HG03521 (cell line): ENCODE measurements around the gene NPRL2.

Experiments
- ATAC-seq: cut with Tn5 transposase; IDR thresholded peaks from one replicate; pipeline ENCODE4 v1.9.1; 2021; ENCODE audit warnings: mild to moderate bottlenecking, moderate library complexity; ENCODE audit not compliant: unreplicated experiment

NPRL2 gene

GRCh38 chr3:50327943-50328691 is 22.5 kb downstream of the NPRL2 start, which contains the start of gene TUSC2:
Gene TUSC2 (minus strand): TSS chr3:50328223. CDS start chr3:50328099, 124 bp downstream.
- peak; percentile 78 for ATAC-seq

- ATAC-seq: no peak
Observed at GRCh38 chr3:50327129-50327528, 23.4 kb downstream of the NPRL2 start.

DNA sequence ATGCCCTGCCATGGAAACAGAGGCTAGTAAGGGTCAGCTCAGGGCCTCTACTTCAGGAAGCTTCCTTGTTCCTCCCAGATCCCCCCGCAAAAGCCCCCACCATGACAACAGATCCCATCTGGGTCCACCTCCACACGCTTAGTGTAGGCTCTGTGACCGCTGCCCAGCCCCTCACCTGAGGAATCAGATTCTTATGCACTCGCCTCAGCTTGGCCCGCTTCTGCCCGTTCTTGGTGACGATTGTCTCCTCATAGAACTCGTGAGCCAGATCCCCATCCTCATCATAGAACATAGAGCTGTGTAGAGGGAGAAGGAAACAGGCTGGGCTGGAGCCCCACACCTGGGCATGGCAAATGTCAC is 24.4 kb downstream of the NPRL2 start:
- no peak for ATAC-seq

DNA sequence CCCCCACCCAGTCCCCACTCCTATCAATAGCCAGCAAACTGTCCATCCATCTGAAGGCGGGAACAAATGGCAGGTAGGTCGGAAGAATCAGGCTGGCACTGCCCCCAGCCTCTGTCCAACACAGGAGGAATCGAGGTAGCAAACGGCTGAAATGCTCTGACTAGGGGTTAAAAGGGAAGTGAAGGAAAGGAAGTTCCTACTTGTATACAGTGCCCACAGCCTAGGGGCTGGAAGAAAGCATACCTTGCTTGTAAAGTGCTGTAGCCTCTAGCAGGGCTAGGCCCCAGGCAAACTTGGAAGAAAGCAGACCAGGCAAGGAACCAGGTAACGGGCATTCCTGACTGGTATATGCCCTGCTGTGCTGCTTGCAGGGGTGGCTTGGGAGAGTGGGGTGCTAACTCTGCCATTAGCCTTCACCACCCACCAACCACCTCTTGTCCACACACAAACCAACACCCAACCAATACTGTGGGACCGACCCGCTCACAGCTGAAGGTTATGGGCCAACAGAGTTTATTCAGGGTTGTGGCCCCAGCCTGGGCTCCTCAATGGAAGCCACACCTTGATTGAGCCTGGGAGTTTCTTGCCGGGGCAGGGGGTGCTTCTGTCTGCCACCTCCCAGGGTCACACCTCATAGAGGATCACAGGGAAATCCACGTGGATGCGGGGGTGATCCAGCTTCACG is 24.9 kb downstream of the NPRL2 start:
- no peak for ATAC-seq

DNA sequence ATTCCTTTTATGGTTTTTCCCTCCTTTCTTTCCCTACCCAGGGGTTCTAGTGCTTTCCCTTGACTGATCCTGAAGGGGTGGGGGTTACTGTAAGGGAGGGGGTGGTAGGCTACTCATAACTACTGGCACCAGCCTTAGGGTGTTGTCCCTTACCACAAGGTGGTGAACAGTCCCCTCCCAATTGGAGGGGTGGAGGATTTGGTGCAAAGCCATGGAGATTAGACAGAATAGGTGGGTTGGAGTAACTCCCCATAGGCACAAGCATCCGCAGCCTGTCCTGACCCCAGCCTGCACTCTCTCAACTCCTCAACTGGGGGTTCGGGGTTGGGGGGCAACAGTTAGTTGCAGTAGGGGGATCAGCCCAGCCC is 25.5 kb downstream of the NPRL2 start:
- no peak for ATAC-seq

DNA sequence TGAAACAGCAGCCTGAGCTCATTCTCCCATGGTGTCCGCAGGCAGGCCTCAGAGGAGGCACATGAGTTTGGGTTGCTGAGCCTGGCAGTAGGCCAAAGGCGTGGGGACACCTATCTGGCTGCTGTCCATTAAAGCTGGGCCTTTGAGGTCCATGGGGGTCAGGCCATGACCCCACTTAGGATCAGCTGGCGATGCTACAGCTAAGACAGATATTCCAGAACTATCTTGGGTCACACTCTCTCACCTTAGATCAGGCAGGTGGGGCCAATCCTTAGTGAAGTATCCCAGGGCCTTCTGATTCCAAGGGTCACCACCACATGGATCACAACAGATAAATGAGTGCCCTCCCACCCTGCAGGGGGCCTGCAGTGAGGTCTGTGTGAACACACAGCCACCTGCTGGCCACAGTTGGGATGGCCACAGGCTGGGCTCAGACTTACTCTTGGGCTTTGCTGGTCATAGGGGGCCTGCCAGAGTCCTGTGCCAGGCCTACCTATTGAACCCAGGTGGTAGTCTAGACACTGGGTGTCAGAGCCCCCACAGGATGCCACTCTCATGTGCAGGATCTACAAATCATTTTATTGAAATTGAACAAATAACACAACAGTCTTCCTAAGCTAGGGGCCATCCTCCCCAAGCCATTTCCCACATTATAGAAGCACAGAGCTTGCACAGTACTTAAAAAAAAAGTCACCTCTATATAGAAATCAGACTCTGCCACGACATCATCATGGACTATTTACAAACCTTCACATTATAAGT is 26.0 kb downstream of the NPRL2 start:
- ATAC-seq: no peak

- no peak for ATAC-seq
Observed at GRCh38 chr3:50323614-50324199, 26.9 kb downstream of the NPRL2 start.

DNA sequence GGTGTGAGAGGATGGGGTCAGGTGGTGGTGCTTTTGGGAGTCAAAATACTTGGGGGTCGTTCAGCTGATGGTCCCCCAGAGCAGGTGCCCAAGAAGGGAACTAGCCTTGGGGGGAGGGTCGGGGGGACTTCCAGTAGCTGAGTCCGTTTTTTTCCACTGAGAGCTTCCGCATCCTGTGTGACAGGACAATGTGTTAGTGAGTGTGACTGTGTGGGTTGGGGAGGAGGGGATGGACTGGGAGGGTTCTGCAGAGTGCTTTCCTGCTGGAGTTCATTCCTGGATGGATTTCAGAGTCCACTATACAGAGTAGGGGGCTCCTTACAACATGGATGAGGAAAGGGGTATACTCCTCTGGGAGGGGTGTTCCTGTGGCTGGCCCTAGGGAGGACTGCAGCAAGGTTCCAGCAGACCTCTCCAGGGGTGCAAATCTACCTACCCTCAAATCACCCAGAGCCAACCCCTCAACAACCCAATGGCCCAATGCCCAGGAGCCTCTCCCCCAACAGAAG is 27.4 kb downstream of the NPRL2 start:
- ATAC-seq: no peak

GRCh38 chr3:50322386-50323091 is 28.0 kb downstream of the NPRL2 start, which contains the start of gene HYAL2:
Gene HYAL2 (minus strand): TSS chr3:50322745. CDS start chr3:50320489, 2,256 bp downstream.
- no peak for ATAC-seq

- no peak for ATAC-seq
Observed at GRCh38 chr3:50322115-50322385, 28.5 kb downstream of the NPRL2 start.

DNA sequence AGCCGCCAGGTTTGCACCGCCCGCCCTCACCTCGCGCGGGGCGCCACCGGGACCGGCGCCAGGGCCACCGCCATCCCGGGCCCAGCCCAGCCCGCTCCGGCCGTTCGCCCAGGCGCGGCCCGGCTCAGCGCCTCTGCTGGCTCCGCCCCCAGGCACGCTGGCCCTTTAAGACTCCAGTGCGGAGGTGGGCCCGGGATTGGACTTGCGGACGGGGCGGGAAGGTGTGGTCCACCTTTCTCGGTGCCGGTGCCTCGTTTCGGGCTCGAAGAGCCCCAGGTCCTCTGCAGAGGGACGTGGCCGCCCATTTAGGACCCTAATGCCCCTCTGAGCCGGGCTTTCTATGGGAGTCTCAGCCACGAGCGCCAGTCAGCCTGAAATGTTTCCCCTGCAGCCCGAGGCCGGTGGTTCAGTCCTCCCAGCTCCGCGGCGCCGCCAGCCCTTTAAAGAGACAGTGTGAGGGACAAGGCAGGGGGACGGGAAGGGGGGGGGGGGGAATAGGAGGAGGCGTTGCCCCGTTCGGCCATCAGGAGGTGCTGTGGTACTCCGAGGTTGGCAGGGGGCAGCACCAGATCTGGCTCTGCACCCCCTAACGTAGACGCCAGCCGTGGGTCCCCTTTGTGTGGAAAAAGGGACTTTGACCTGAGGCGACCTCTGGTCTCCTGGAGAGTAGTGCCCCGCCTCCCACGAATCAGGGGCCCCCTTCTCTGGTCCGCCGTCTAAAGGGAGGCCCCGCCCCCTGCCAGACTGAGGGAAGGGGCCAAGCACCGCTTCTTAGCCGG is 29.1 kb downstream of the NPRL2 start:
- peak; percentile 75 for ATAC-seq

- peak; percentile 41 for ATAC-seq
Observed at GRCh38 chr3:50320853-50321335, 29.7 kb downstream of the NPRL2 start.

GRCh38 chr3:50319894-50320625 is 30.5 kb downstream of the NPRL2 start:
- no peak for ATAC-seq

- ATAC-seq: no peak
Observed at GRCh38 chr3:50319181-50319893, 31.2 kb downstream of the NPRL2 start.

DNA sequence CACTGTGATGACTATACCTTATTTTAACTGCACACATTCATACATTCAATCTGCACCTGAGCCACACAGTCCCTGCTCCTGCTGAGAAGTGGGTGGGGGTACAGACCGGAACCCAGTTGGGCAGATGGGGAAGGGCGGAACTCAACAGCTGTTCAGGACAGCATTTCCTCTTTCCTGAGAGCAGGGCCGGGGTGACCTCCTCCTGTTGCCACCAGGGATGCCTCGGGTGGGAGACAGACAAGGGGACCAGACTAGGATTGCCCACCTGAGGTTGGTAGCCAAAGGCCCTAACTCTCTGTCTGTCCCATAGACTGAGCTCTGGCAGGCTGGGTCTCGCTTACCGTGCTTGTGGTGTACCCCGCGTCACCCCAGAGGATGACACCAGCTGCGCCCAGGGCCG is 32.0 kb downstream of the NPRL2 start:
- no peak for ATAC-seq

DNA sequence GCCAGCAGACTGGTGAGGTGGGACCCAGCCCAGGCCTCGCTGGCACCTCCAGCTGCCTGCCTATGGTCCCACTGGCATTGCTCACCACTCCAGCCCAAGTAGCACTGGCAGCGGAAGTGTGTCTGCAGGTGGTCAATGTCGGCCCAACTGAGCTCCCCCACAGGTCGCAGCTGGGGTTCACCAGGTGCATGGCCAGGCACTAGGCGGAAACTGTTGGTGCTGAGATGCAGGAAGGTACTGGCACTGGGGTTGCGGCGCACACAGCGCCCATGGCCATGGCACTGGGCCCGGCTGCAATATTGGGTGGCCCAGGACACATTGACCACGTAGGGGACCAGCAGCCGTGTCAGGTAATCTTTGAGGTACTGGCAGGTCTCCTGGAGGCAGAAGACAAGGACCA is 32.4 kb downstream of the NPRL2 start:
- no peak for ATAC-seq

- no peak for ATAC-seq
Observed at GRCh38 chr3:50317300-50317699, 33.3 kb downstream of the NPRL2 start.

DNA sequence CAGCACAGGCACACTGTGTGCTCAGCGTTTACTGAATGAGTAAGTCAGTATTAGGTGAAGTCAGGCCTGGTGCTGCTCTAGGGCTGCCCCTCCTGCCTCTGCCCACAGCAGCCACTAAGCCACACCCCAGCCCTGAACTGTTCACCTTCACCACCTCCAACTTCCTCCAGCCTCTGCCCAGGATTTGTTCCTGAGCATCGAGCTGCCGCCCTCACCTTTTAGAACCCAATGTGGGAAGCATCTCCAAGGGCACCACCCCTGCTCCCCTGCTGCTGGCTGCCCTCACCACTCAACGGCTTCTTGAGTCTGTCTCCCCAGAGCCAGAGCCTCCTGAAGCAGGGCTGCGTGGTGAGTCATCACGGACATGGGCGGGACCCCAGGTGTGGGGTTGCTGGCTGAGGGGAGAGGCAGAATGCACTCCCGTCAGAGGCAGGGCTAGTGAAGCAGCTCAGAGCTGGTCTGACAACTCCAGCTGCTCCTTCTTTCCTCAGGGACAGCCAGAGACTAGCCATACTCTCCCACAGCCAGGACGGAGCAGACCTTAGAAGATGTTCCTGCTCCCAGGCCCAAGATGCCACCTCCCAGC is 33.8 kb downstream of the NPRL2 start:
- no peak for ATAC-seq
